ENCODE data around the gene WDR86.

WDR86 gene

DNA sequence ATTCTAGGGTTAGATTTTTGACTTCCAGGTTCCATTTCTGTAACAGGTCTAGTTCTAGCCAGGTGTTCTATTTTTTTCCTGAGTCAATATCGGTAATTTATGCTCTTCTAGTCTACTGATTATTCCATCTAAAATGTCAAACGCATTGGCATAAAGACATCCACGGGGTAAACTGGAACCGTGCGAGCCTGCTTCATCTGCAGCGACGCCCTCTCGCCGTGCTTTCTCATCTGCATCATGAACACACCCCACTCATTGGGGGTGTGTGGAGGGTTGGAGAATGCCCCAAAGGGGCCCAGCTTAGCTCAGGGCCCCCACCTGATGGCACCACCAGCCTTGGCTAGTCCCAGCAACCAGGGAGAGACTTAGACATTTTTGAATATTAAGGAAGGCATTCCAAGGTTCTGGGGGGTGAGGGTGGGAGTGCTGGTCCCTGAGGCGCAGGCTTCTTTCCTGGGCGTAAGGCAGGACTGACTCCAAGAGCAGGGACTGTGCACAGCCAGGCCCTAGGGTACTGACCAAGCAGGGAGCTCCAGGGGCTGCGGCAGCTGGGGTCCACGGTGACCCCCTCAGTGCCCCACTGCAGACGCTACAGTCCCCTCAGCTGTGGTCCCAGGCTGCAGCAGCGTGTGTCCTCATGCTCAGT is 43.0 kb upstream of the WDR86 start:
- TF ChIP-seq FOXP2 (optimal IDR thresholded peaks at IDR 0.05; ENCODE audit: control extremely low read depth, extremely low read length, insufficient read depth), result no peak
- TF ChIP-seq POLR2AphosphoS5 (IDR thresholded peaks at IDR 0.05; ENCODE audit: borderline replicate concordance, low read depth, low read length), result no peak
- TF ChIP-seq EZH2 (IDR thresholded peaks at IDR 0.05), result no peak
- no peaks in the 10 kb centered on the region for H3K9me3 ChIP-seq (ENCODE audit: low read depth, low read length)
- H3K36me3 ChIP-seq (ENCODE audit: insufficient read depth, low read length), result no peaks in the 10 kb centered on the region
- DNase-seq (ENCODE audit: low read depth, low spot score), result no peak
- H3K27ac ChIP-seq, result no peak overlapping the region
- H3K4me3 ChIP-seq, result no peak overlapping the region
- no peak overlapping the region for H3K9ac ChIP-seq (ENCODE audit: insufficient read length)

DNA sequence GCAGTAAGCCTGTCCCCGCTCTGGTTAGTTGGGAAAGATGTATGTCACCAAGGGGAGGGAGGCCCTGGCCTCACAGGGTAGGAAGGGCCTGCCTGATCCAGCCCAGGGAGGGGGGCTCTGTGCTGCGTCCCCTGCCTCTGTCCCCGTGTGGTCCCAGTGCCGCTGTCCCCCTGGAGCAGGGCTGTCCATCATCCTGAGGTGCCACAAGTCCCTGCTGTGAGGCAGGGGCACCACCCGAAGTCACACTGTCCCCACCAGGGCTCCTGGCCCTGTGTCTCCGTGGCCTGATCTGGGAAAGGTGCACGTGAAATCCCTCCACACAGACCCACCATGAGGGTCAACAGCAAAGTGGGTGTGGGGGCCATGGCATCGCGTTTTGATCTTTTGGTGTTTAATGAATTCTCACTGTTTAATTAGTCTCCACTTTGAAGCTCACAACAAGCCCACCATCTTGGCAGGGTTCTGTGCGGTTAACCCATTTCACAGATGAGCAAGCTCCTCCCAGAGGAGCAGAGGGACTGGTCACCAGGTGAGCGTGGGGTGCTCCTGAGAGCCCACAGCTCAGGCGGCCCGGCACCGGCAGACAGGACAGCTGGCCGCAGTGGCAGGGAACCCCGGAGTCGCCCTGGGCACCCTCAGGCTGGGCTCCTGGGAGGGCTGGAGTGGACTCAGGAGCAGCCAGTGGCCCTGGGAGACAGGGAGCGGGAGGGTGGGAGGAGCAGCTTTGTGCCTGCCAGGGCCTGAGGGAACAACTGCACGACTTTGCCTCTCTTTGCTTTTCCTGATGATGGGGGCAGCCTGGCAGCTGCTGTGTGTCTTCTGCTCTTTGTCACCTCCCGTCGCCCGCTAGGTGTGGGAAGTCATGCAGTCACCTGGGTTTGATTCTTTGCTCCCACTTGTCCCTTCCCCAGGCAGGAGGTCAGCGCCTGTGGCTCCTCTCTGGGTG is 42.1 kb upstream of the WDR86 start:
- Histone ChIP-seq H3K9ac (ENCODE audit: insufficient read length) (no peak overlapping the region), H3K9me3 (ENCODE audit: low read depth, low read length) (no peaks in the 10 kb centered on the region), H3K4me3 (no peak overlapping the region), H3K36me3 (ENCODE audit: insufficient read depth, low read length) (no peaks in the 10 kb centered on the region), H3K27ac (no peak overlapping the region)
- no peak for TF ChIP-seq FOXP2 (optimal IDR thresholded peaks at IDR 0.05; ENCODE audit: control extremely low read depth, extremely low read length, insufficient read depth)
- no peak for TF ChIP-seq EZH2 (IDR thresholded peaks at IDR 0.05)
- no peak for TF ChIP-seq POLR2AphosphoS5 (IDR thresholded peaks at IDR 0.05; ENCODE audit: borderline replicate concordance, low read depth, low read length)
- DNase-seq (ENCODE audit: low read depth, low spot score), result no peak

DNA sequence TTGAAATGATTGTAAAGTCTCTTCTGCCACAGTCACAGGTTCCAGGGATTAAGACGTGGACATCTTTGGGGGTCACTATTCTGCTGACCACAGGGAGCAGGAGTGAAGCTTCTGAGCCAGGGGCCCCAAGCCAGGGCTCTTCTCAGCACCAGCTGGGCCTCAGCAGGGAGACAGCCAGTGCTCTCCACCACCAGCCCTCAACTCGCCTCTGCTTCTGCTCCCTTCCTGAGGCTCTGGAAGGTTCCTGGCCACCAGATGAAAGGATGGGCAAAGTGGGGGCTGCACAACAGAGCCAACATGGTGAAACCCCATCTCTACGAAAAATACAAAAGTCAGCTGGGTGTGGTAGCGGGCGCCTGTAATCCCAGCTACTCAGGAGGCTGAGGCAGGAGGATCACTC is 41.3 kb upstream of the WDR86 start:
- DNase-seq (ENCODE audit: low read depth, low spot score), result no peak
- TF ChIP-seq EZH2 (IDR thresholded peaks at IDR 0.05) (no peak), POLR2AphosphoS5 (IDR thresholded peaks at IDR 0.05; ENCODE audit: borderline replicate concordance, low read depth, low read length) (no peak), FOXP2 (optimal IDR thresholded peaks at IDR 0.05; ENCODE audit: control extremely low read depth, extremely low read length, insufficient read depth) (no peak)
- H3K27ac ChIP-seq, result no peak overlapping the region
- H3K9me3 ChIP-seq (ENCODE audit: low read depth, low read length), result no peaks in the 10 kb centered on the region
- no peaks in the 10 kb centered on the region for H3K36me3 ChIP-seq (ENCODE audit: insufficient read depth, low read length)
- no peak overlapping the region for H3K4me3 ChIP-seq
- H3K9ac ChIP-seq (ENCODE audit: insufficient read length), result no peak overlapping the region

DNA sequence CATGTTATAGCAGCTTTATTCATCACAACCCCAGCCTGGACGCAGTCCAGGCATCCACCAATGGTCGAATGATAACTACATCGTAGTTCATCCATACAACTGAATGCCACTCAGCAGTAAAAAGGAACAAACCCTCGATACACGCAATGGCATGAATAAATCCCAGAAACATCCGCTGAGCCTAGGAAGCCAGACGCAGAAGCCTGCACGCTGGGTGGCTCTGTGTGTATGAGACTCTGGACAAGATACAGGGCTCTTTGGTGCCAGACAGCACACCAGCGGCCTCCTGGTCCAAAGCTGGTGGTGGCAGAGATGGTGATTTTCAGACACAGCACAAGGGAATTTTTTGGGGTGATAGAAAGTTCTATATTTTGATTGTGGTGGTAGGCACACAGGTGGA is 40.2 kb upstream of the WDR86 start:
- Histone ChIP-seq H3K9ac (ENCODE audit: insufficient read length) (no peak overlapping the region), H3K27ac (no peak overlapping the region), H3K9me3 (ENCODE audit: low read depth, low read length) (no peaks in the 10 kb centered on the region), H3K4me3 (no peak overlapping the region), H3K36me3 (ENCODE audit: insufficient read depth, low read length) (no peaks in the 10 kb centered on the region)
- TF ChIP-seq EZH2 (IDR thresholded peaks at IDR 0.05), result no peak
- no peak for TF ChIP-seq POLR2AphosphoS5 (IDR thresholded peaks at IDR 0.05; ENCODE audit: borderline replicate concordance, low read depth, low read length)
- no peak for TF ChIP-seq FOXP2 (optimal IDR thresholded peaks at IDR 0.05; ENCODE audit: control extremely low read depth, extremely low read length, insufficient read depth)
- no peak for DNase-seq (ENCODE audit: low read depth, low spot score)

DNA sequence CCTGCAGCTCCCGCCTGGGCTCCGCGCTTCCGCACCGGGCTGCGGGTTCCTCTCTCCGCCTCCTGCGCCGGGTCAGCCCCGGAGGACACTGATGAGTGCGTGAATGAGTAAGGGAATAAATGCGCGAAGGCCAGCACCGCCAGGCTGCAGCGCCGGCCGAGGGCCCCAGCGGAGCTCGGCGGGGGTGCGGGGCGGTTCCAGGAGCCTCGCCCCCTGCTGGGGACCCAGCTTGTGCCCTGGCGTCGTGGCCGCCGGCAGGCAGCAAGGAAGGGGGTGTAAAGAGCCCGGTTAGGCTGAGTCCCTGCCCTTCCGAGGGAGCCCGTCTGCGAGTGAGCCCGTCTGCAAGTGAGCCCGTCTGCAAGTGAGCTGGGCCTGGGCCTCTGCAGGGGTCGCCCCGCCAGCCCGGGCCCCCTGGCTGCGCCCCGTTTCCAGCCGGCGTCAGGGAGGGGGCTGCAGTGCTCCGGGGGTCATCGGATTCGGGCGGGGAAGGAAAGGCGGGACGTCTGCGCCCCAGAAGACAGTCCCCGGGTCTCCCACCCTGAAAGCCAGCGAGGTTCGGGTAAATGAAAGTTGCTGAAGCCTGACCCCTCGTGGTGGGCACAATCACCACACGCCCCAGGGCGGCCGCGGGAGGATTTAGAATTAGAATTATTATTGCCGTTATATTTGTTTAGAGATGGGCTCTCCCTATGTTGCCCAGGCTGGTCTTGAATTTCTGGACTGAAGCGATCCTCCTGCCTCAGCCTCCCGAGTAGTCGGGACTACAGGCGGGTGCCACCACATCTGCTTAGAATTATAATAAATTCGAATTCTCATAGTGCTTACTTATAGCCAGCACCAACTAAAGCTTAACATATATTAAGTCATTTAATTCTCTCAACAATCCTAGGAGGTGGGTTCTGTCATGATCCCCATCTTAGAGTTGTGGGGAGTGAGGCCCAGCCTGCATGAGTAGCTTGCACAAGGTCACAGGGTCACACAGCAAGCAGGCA is 38.7 kb upstream of the WDR86 start:
- no peak overlapping the region for H3K9ac ChIP-seq (ENCODE audit: insufficient read length)
- no peak overlapping the region for H3K27ac ChIP-seq
- TF ChIP-seq EZH2 (IDR thresholded peaks at IDR 0.05) (no peak), POLR2AphosphoS5 (IDR thresholded peaks at IDR 0.05; ENCODE audit: borderline replicate concordance, low read depth, low read length) (no peak), FOXP2 (optimal IDR thresholded peaks at IDR 0.05; ENCODE audit: control extremely low read depth, extremely low read length, insufficient read depth) (no peak)
- DNase-seq (ENCODE audit: low read depth, low spot score), result no peak
- H3K4me3 ChIP-seq, result 0 out of 2 replicates have a peak overlapping the region, but pooled peaks have one; percentile 25
- H3K9me3 ChIP-seq (ENCODE audit: low read depth, low read length), result no peaks in the 10 kb centered on the region
- no peaks in the 10 kb centered on the region for H3K36me3 ChIP-seq (ENCODE audit: insufficient read depth, low read length)

DNA sequence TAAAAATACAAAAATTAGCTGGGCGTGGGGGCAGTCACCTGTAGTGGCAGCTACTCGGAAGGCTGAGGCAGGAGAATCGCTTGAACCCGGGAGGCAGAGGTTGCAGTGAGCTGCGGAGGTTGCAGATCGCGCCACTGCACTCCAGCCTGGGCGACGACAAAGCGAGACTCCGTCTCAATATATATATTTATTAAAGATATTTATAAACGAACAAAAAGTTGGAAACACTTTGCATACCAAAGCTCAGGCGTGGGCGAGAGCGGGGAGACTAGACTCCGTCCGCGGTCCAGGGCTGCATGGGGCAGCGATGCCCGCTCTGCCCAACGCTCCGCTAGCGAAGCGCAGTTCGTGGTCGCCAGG is 38.0 kb upstream of the WDR86 start:
- H3K9ac ChIP-seq (ENCODE audit: insufficient read length), result no peak overlapping the region
- no peaks in the 10 kb centered on the region for H3K36me3 ChIP-seq (ENCODE audit: insufficient read depth, low read length)
- no peak for DNase-seq (ENCODE audit: low read depth, low spot score)
- H3K9me3 ChIP-seq (ENCODE audit: low read depth, low read length), result no peaks in the 10 kb centered on the region
- H3K4me3 ChIP-seq, result no peak overlapping the region
- TF ChIP-seq FOXP2 (optimal IDR thresholded peaks at IDR 0.05; ENCODE audit: control extremely low read depth, extremely low read length, insufficient read depth) (no peak), POLR2AphosphoS5 (IDR thresholded peaks at IDR 0.05; ENCODE audit: borderline replicate concordance, low read depth, low read length) (no peak), EZH2 (IDR thresholded peaks at IDR 0.05) (no peak)
- H3K27ac ChIP-seq, result no peak overlapping the region

DNA sequence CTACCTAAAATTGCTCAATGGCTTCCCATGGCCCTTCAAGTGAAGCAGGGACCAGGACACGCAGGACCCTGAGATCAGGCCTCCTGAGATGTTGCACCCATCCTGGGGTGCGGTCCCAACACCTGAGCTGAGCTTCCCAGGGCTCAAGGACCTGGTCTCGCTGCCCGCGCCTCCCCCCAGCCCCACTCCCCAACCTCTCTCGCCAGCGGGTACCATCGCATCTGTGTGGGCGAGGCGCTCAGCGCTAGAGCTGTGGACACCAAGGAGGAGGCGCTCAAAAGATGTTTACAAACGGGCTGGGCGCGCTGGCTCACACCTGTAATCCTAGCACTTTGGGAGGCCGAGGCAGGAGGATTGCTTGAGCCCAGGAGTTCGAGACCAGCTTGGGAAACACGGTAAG is 37.5 kb upstream of the WDR86 start:
- H3K9me3 ChIP-seq (ENCODE audit: low read depth, low read length), result no peaks in the 10 kb centered on the region
- no peak overlapping the region for H3K27ac ChIP-seq
- H3K36me3 ChIP-seq (ENCODE audit: insufficient read depth, low read length), result no peaks in the 10 kb centered on the region
- TF ChIP-seq FOXP2 (optimal IDR thresholded peaks at IDR 0.05; ENCODE audit: control extremely low read depth, extremely low read length, insufficient read depth), result no peak
- no peak for TF ChIP-seq POLR2AphosphoS5 (IDR thresholded peaks at IDR 0.05; ENCODE audit: borderline replicate concordance, low read depth, low read length)
- no peak for TF ChIP-seq EZH2 (IDR thresholded peaks at IDR 0.05)
- no peak overlapping the region for H3K9ac ChIP-seq (ENCODE audit: insufficient read length)
- no peak for DNase-seq (ENCODE audit: low read depth, low spot score)
- no peak overlapping the region for H3K4me3 ChIP-seq

Measured in SK-N-MC (cell line).